D721Med (cell line): Measurements from ENCODE around the gene SUN5.

Source experiments
- DNase-seq: peaks from one replicate; pipeline ENCODE4 v3.0.0; 2011; ENCODE audit warnings: low spot score; ENCODE audit not compliant: insufficient read length
- FAIRE-seq: peaks from 2 replicates; lab custom pipeline; 2011; peaks lifted over from hg19 to GRCh38; lab: Jason Lieb, UNC
- TF ChIP-seq, protein P1 (sequence below): IDR thresholded peaks from 2 replicates; pipeline ENCODE4 v1.5.1; 2012; ENCODE audit warnings: mild to moderate bottlenecking, control low read depth; ENCODE audit not compliant: insufficient read depth; ENCODE audit errors: missing control alignments

Gene SUN5

DNA sequence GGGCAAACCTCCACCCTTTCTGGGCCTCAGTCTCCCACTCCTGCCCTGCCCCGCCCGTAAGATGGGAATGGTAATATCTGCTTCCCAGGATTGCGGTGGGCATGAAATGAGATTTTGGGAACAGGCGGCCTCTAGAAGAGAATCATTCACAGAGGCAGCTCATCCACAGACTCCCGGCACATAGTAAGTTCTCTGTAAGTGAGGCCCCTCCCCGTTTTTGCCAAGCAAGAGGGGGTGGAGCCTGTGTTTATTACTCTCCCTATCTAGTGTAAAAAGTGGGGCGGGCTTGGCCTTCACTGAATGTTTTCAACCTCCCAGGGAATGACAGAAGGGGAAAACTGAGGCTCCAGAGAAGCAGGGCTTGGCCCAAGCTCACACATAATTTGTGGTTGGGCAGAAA, 20.0 kb downstream of the SUN5 start:
- DNase-seq: no peak
- no peak for FAIRE-seq

DNA sequence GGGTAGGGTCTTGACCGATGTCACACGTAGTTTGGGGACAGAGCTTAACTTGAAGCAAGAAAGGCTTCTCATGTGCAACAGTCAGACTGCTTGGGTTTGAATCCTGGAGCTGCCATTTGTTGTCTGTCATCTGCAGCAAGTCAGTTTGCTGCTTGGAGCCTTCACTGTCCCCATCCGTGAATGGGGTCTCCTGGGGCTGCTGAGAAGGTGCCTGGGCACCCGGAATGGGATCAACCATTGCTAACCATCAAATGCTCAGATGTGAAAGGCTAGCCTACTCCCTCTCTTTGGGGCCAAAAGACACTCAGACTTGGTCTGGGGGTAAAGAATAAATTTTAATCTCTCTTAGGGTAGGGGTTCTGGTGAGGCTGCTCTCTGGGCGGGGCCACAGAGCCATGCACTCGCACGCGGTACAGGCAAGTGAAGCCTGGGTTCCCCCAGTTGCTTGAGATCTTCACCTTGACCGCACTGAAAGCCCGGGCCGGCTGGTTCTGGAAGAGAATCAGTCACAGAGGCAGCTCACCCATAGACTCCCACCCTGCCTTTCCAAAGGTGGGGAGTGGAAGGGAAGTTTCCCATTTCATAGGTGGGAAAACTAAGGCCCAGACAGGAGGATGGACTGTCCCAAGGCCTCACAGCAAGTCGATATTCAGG, 20.6 kb downstream of the SUN5 start:
- FAIRE-seq: no peak
- no peak for DNase-seq
- TF ChIP-seq, protein P1, sequence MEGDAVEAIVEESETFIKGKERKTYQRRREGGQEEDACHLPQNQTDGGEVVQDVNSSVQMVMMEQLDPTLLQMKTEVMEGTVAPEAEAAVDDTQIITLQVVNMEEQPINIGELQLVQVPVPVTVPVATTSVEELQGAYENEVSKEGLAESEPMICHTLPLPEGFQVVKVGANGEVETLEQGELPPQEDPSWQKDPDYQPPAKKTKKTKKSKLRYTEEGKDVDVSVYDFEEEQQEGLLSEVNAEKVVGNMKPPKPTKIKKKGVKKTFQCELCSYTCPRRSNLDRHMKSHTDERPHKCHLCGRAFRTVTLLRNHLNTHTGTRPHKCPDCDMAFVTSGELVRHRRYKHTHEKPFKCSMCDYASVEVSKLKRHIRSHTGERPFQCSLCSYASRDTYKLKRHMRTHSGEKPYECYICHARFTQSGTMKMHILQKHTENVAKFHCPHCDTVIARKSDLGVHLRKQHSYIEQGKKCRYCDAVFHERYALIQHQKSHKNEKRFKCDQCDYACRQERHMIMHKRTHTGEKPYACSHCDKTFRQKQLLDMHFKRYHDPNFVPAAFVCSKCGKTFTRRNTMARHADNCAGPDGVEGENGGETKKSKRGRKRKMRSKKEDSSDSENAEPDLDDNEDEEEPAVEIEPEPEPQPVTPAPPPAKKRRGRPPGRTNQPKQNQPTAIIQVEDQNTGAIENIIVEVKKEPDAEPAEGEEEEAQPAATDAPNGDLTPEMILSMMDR: no peak

More for the DNA sequence above, 20.0 kb downstream of the SUN5 start:
- TF ChIP-seq, protein P1: no peak

DNA sequence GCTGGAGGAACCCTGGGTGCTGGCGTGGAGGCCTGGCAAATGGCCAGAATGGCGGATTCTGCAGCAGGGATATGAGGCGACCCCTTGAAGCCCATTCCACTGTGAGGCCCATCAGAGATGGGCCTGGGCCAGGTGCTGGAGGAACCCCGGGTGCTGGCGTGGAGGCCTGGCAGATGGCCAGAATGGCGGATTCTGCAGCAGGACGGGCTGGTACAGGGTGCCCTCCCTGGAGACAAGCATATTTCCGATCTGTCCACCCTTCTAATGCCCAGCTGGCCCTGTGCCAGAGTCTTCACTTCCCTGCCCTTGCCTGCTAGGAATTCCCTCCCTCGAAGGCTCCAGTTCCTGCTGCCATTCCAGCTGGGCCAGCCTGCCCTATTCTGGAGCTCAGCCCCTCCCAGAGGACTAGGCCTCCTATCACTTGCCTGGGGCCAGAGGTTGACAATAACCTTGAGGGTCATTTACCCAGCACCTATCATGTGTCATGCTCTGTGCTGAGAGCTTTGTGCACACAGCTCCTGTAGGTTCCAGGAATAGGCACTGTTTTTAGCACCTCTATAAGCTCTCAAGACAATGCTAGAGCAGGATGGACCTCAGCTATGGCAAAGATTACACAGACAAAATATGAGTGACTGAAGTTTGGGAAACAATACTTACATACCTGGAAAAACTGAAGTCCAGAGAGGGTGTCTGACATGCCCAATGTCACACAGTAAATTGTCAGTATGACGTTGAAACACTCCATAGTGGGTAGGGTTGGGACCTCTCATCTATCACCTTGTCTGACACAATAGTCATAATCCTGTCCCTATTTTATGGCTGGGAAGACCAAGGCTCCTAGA, 21.4 kb downstream of the SUN5 start:
- TF ChIP-seq, protein P1: no peak
- FAIRE-seq (no peak), DNase-seq (no peak)

DNA sequence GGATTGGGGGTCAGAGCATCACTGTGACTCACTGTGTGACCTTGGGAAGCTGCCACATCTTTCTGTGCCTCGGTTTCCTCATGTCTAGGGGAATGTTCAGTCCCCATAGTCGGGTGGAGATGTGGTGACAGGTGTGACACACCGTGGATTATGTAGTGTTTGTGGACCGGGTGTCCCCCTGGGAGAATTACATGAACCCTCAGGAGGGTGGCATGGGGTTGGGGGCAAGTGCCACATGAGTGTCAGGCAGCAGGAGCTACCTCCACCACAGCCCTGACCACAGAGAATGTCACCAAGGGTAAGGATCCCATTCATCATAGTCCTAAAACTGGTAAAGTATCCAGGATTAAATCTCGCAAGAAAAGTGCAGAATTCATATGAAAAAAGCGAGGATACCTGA, 23.2 kb downstream of the SUN5 start:
- TF ChIP-seq, protein P1: no peak
- FAIRE-seq: no peak
- DNase-seq: no peak

DNA sequence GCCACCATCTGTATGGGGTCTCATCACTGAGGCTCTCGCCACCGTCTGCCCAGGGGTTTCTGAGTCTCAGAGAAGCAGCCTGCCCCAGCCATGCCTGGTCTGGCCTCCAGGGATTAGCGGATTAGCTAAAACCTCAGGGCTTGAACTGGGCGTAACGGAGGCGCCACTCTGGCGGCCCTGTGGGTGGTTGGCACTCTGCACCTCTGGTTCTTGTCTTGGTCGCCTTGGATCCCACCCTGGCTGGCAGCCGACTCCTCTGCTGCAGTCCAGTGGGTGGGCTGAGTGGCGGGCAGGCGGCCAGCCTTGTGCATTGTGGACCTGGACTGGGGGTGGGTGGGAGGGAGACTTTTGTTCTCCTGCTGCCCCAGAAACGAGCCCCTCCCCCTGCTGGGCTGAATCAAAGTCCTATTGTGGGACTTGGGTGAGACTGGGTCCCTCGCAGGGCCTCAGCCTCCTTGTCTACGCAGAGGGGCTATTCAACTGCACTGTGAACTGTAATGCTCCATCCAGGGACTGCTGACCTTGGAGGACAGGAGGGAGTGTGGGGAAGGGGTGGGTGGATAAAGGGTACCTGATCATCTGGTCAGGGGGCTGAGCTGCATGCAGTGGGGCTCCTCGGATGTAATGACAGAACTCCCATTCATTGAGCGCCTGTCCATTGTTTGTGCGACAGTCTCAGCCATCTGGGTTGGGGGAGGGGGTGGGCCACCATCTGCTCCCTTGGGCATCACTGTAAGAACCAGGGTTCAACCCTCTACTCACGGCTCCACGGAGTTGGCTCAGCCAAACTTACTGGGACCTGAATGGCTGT, 23.9 kb downstream of the SUN5 start:
- peak; percentile 65 for DNase-seq

DNA sequence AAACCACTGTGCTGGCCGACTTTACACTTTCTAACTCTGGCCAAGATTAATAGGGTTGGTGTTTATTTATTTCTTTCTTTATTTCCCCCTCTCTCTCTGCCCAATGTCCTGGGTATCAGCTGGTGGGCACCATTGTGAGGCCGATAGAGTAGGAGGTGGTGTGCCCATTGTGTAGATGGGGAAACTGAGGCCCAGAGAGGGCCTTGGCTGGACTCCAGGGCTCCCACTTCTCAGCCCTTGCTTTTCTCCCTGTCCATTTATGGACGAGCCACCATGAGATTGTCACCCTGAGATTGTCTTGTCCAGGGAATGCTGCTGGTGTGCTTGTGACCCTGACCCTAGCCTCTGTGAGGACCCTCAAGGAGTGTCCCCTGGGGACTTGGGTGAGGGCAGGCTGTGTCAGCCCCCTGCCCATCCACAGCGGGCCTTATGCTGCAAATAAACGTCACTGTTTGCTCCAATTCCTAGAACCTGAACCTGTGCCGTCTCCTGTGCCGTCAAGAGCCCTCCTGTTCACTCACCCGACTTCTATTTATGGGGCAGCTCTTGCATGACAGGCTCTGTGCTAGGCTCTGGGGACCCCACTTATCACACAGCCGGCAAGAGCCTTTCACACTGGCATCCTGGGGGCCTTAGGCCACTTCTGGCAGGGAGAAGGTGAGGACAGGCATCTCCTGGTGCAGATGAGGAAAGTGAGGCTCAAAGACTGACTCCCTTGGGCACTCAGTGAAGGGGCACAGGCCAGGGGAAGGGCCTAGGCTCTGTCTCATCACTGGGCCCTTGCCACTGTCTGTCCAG, 24.8 kb downstream of the SUN5 start:
- TF ChIP-seq, protein P1: no peak
- FAIRE-seq (no peak), DNase-seq (no peak)

More for the DNA sequence above, 23.9 kb downstream of the SUN5 start:
- no peak for FAIRE-seq
- TF ChIP-seq, protein P1: no peak
